Stimulated activated naive CD8-positive, alpha-beta T cell treated with anti-CD3 and anti-CD28 coated beads, Interleukin-15, Interleukin-2, amounts not matched to agents 100 ng/mL and 50 ng/mL, for 24 hours (primary cell): ENCODE data around the gene TRIL.

Experiments used
- H3K27ac Mint-ChIP-seq: one replicate; pipeline ENCODE4 v1.8.0; 2021; ENCODE audit warnings: mild to moderate bottlenecking, mixed read lengths
- H3K27me3 Mint-ChIP-seq: one replicate; pipeline ENCODE4 v1.8.0; 2021; ENCODE audit warnings: mixed read lengths
- H3K36me3 Mint-ChIP-seq: one replicate; pipeline ENCODE4 v1.8.0; 2021; ENCODE audit warnings: low read depth, mixed read lengths
- H3K4me1 Mint-ChIP-seq: one replicate; pipeline ENCODE4 v1.8.0; 2021; ENCODE audit warnings: low read depth, mixed read lengths
- H3K4me3 Mint-ChIP-seq: one replicate; pipeline ENCODE4 v1.8.0; 2021; ENCODE audit warnings: mild to moderate bottlenecking, mixed read lengths
- H3K9me3 Mint-ChIP-seq: one replicate; pipeline ENCODE4 v1.8.0; 2021; ENCODE audit warnings: mixed read lengths

Gene TRIL

GRCh38 chr7:28960071-28960840 is 2.1 kb upstream of the TRIL start:
- Mint-ChIP-seq H3K4me3 (no peak overlapping the region), H3K4me1 (peaks cover 8% of the 10 kb centered on the region), H3K27ac (no peak overlapping the region), H3K36me3 (no peaks in the 10 kb centered on the region), H3K9me3 (no peaks in the 10 kb centered on the region), H3K27me3 (peaks cover 46% of the 10 kb centered on the region)

GRCh38 chr7:28958980-28959347 is 834 bp upstream of the TRIL start:
- Mint-ChIP-seq H3K9me3 (no peaks in the 10 kb centered on the region), H3K27ac (no peak overlapping the region), H3K4me3 (no peak overlapping the region), H3K36me3 (no peaks in the 10 kb centered on the region), H3K4me1 (peaks cover 8% of the 10 kb centered on the region), H3K27me3 (peaks cover 58% of the 10 kb centered on the region)

- Mint-ChIP-seq H3K4me3 (no peak overlapping the region), H3K27ac (no peak overlapping the region), H3K27me3 (peaks cover 66% of the 10 kb centered on the region), H3K36me3 (no peaks in the 10 kb centered on the region), H3K4me1 (peaks cover 8% of the 10 kb centered on the region), H3K9me3 (no peaks in the 10 kb centered on the region)
These were observed 337 bp downstream of the TRIL start for GRCh38 chr7:28957751-28958234.

- Mint-ChIP-seq H3K9me3 (no peaks in the 10 kb centered on the region), H3K36me3 (no peaks in the 10 kb centered on the region), H3K4me3 (no peak overlapping the region), H3K27ac (no peak overlapping the region), H3K27me3 (peaks cover 72% of the 10 kb centered on the region), H3K4me1 (peaks cover 8% of the 10 kb centered on the region)
These were observed 923 bp downstream of the TRIL start for GRCh38 chr7:28957064-28957750.

- Mint-ChIP-seq H3K9me3 (no peaks in the 10 kb centered on the region), H3K27ac (no peak overlapping the region), H3K4me3 (no peak overlapping the region), H3K36me3 (no peaks in the 10 kb centered on the region), H3K27me3 (peaks cover 72% of the 10 kb centered on the region), H3K4me1 (peaks cover 8% of the 10 kb centered on the region)
These were observed 1.5 kb downstream of the TRIL start for GRCh38 chr7:28956608-28957063.

GRCh38 chr7:28955718-28956607 is 2.2 kb downstream of the TRIL start:
- Mint-ChIP-seq H3K9me3 (no peaks in the 10 kb centered on the region), H3K27me3 (peaks cover 76% of the 10 kb centered on the region), H3K4me1 (peaks cover 8% of the 10 kb centered on the region), H3K27ac (no peak overlapping the region), H3K36me3 (no peaks in the 10 kb centered on the region), H3K4me3 (peak overlapping the region; percentile 23)

- peak overlapping the region; percentile 23 for H3K4me3 Mint-ChIP-seq
- no peak overlapping the region for H3K27ac Mint-ChIP-seq
- peaks cover 70% of the 10 kb centered on the region for H3K27me3 Mint-ChIP-seq
- H3K4me1 Mint-ChIP-seq = peaks cover 8% of the 10 kb centered on the region
- no peaks in the 10 kb centered on the region for H3K36me3 Mint-ChIP-seq
- H3K9me3 Mint-ChIP-seq = no peaks in the 10 kb centered on the region
These were observed 2.8 kb downstream of the TRIL start for GRCh38 chr7:28955356-28955717.

GRCh38 chr7:28954946-28955345 is 3.2 kb downstream of the TRIL start:
- no peak overlapping the region for H3K27ac Mint-ChIP-seq
- H3K27me3 Mint-ChIP-seq = peaks cover 66% of the 10 kb centered on the region
- peaks cover 8% of the 10 kb centered on the region for H3K4me1 Mint-ChIP-seq
- H3K9me3 Mint-ChIP-seq = no peaks in the 10 kb centered on the region
- H3K4me3 Mint-ChIP-seq = no peak overlapping the region
- no peaks in the 10 kb centered on the region for H3K36me3 Mint-ChIP-seq

GRCh38 chr7:28954471-28954870 is 3.7 kb downstream of the TRIL start:
- Mint-ChIP-seq H3K9me3 (no peaks in the 10 kb centered on the region), H3K27me3 (peaks cover 66% of the 10 kb centered on the region), H3K4me1 (peaks cover 8% of the 10 kb centered on the region), H3K4me3 (no peak overlapping the region), H3K36me3 (no peaks in the 10 kb centered on the region), H3K27ac (no peak overlapping the region)

- no peaks in the 10 kb centered on the region for H3K9me3 Mint-ChIP-seq
- no peak overlapping the region for H3K4me3 Mint-ChIP-seq
- no peaks in the 10 kb centered on the region for H3K36me3 Mint-ChIP-seq
- H3K27ac Mint-ChIP-seq = no peak overlapping the region
- peaks cover 58% of the 10 kb centered on the region for H3K27me3 Mint-ChIP-seq
- peaks cover 8% of the 10 kb centered on the region for H3K4me1 Mint-ChIP-seq
These were observed 4.5 kb downstream of the TRIL start for GRCh38 chr7:28953633-28954032.

- H3K4me3 Mint-ChIP-seq = no peak overlapping the region
- H3K4me1 Mint-ChIP-seq = no peaks in the 10 kb centered on the region
- no peaks in the 10 kb centered on the region for H3K36me3 Mint-ChIP-seq
- no peak overlapping the region for H3K27ac Mint-ChIP-seq
- peaks cover 41% of the 10 kb centered on the region for H3K27me3 Mint-ChIP-seq
- H3K9me3 Mint-ChIP-seq = no peaks in the 10 kb centered on the region
These were observed 16.0 kb downstream of the TRIL start for GRCh38 chr7:28942168-28942567.

GRCh38 chr7:28941633-28942032 is 16.5 kb downstream of the TRIL start:
- peaks cover 39% of the 10 kb centered on the region for H3K27me3 Mint-ChIP-seq
- H3K4me1 Mint-ChIP-seq = no peaks in the 10 kb centered on the region
- H3K27ac Mint-ChIP-seq = no peak overlapping the region
- H3K4me3 Mint-ChIP-seq = no peak overlapping the region
- H3K36me3 Mint-ChIP-seq = no peaks in the 10 kb centered on the region
- H3K9me3 Mint-ChIP-seq = no peaks in the 10 kb centered on the region

- Mint-ChIP-seq H3K4me1 (no peaks in the 10 kb centered on the region), H3K9me3 (no peaks in the 10 kb centered on the region), H3K27ac (no peak overlapping the region), H3K4me3 (no peak overlapping the region), H3K36me3 (no peaks in the 10 kb centered on the region), H3K27me3 (peaks cover 40% of the 10 kb centered on the region)
These were observed 17.3 kb downstream of the TRIL start for GRCh38 chr7:28940741-28941384.

GRCh38 chr7:28939844-28940544 is 18.1 kb downstream of the TRIL start:
- Mint-ChIP-seq H3K4me3 (no peak overlapping the region), H3K27me3 (peaks cover 40% of the 10 kb centered on the region), H3K27ac (no peak overlapping the region), H3K9me3 (no peaks in the 10 kb centered on the region), H3K36me3 (no peaks in the 10 kb centered on the region), H3K4me1 (no peaks in the 10 kb centered on the region)
